Esophagus muscularis mucosa (tissue), 4 donors: ENCODE measurements around the gene HSPA4. TPM values are rescaled to one million over a fixed set of nuclear protein-coding genes. Genes with fewer than 3 reads are reported as not detected.

Experiments used
- DNase-seq: peaks from one replicate; pipeline ENCODE4 v3.0.0-alpha.2; 2017; ENCODE audit errors: extremely low spot score
- H3K27ac ChIP-seq, 4 donors: fragments of 200-600 bp; sonication (generic); replicated peaks in 1 of 4; 1 replicate in 3 of 4; 2 replicates in 1 of 4; pipeline ENCODE4 v1.5.1; 2016 to 2019; ENCODE audit warnings: mild to moderate bottlenecking in 1 of 4
- H3K27me3 ChIP-seq, 4 donors: fragments of 200-600 bp; sonication (generic); one replicate each; pipeline versions ENCODE4 v1.5.1 to v1.6.0; 2016 to 2019
- H3K36me3 ChIP-seq, 4 donors: fragments of 200-600 bp; sonication (generic); one replicate each; pipeline ENCODE4 v1.5.1; 2016 to 2019
- H3K4me1 ChIP-seq, 4 donors: fragments of 200-600 bp; sonication (generic); one replicate each; pipeline ENCODE4 v1.5.1; 2016 to 2019
- H3K4me3 ChIP-seq, 4 donors: fragments of 200-600 bp; sonication (generic); 1 replicate in 2 of 4; 2 replicates in 2 of 4; pipeline ENCODE4 v1.5.1; 2016 to 2019; ENCODE audit warnings: mild to moderate bottlenecking in 4 of 4, moderate library complexity in 1 of 4
- H3K9me3 ChIP-seq, 4 donors: fragments of 200-600 bp; sonication (generic); 1 replicate in 3 of 4; 2 replicates in 1 of 4; pipeline ENCODE4 v1.5.1; 2016 to 2019
- EP300 ChIP-seq: sonication (generic); formaldehyde crosslinking; IDR thresholded peaks from one replicate; pipeline ENCODE4 v1.6.1; 2017; ENCODE audit warnings: antibody characterized with exemption
- POLR2A ChIP-seq: fragments of 450-650 bp; IDR thresholded peaks from one replicate; pipeline ENCODE4 v1.6.1; 2017; ENCODE audit warnings: antibody characterized with exemption, moderate library complexity, mild to moderate bottlenecking, low read depth
- POLR2AphosphoS5 ChIP-seq, 2 donors: sonication (generic); formaldehyde crosslinking; IDR thresholded peaks; one replicate each; pipeline ENCODE4 v1.6.1; 2017; ENCODE audit warnings: antibody characterized with exemption in 2 of 2
- WGBS: methylation state at CpG from one replicate; pipeline ENCODE4 v1.1.5; 2018; 5-methylcytosine and 5-hydroxymethylcytosine counted together
- intact Hi-C: fragments of 100-400 bp; cut with DNase I; formaldehyde crosslinking; loops from one replicate; pipeline ENCODE4 v1.15.1; 2023
- total RNA-seq, 4 donors: library from RNA; depleted of rRNA; stranded (reverse); fragments of >200 nt; gene quantifications; one replicate each; pipeline versions ENCODE4 v1.1.0 to v1.2.1, GENCODE V29; 2016
- TF ChIP-seq, protein P1 (sequence below), 3 experiments: fragments of 200-600 bp in 2 of 3; fragments of 450-650 bp in 1 of 3; sonication (generic) in 2 of 3; IDR thresholded peaks; one replicate each; pipeline ENCODE4 v1.5.1; 2017 to 2019; ENCODE audit warnings: antibody characterized with exemption in 3 of 3, mild to moderate bottlenecking in 2 of 3, moderate library complexity in 1 of 3

The HSPA4 gene
- total RNA-seq, 4 donors from 2014 or later, result 54.1 to 65.2 (median 55.3) TPM

DNA sequence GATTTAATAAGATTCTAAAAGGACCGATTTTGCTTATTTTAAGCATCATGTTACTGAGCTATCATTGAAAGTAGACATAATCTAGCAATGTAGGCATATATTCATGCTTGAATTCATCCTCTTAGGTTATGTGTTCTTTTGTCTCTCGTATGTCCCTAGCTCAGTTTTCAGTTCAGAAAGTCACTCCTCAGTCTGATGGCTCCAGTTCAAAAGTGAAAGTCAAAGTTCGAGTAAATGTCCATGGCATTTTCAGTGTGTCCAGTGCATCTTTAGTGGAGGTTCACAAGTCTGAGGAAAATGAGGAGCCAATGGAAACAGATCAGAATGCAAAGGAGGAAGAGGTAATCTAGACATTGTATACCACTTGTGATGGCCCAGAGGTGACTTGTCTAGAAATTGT is 39.2 kb downstream of the HSPA4 start:
- intact Hi-C loops, result no loop called here
- Histone ChIP-seq H3K4me3 (no peak overlapping the region), H3K4me1 (no peaks in the 10 kb centered on the region), H3K9me3 (no peaks in the 10 kb centered on the region), H3K27me3 (no peaks in the 10 kb centered on the region), H3K36me3 (peaks cover 56 to 98% (median 80%) of the 10 kb centered on the region in 4 donors), H3K27ac (no peak overlapping the region)
- no peak for DNase-seq
- WGBS, result 85% methylated on average over 3 of the region's 3 CpGs
- TF ChIP-seq EP300 (no peak), POLR2AphosphoS5 (IDR thresholded peaks at IDR 0.05) (no peak), POLR2A (no peak)
- TF ChIP-seq, protein P1, sequence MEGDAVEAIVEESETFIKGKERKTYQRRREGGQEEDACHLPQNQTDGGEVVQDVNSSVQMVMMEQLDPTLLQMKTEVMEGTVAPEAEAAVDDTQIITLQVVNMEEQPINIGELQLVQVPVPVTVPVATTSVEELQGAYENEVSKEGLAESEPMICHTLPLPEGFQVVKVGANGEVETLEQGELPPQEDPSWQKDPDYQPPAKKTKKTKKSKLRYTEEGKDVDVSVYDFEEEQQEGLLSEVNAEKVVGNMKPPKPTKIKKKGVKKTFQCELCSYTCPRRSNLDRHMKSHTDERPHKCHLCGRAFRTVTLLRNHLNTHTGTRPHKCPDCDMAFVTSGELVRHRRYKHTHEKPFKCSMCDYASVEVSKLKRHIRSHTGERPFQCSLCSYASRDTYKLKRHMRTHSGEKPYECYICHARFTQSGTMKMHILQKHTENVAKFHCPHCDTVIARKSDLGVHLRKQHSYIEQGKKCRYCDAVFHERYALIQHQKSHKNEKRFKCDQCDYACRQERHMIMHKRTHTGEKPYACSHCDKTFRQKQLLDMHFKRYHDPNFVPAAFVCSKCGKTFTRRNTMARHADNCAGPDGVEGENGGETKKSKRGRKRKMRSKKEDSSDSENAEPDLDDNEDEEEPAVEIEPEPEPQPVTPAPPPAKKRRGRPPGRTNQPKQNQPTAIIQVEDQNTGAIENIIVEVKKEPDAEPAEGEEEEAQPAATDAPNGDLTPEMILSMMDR (IDR thresholded peaks at IDR 0.05), result no peak

DNA sequence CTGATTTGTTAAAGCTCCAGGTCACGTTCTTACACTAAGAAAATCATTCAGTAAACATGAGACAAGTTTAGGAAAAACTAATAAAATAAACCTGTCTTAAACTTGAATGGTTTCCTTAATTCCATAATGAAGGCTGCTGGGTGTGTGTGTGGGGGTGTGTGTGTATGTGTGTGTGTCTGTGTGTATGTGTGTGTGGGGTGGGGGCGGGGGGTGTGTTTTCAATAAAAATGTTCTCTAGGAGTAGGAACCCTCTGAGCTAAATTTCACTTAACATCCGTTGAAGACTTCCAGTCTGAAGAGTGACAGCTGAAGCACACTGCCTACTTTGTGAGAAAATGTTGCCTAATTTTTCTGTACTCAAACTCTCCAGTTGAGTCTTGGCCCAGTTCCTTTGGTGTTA is 54.5 kb downstream of the HSPA4 start:
- WGBS, result 67% methylated on average over 3 of the region's 3 CpGs
- Histone ChIP-seq H3K4me3 (no peak overlapping the region), H3K27ac (no peak overlapping the region), H3K9me3 (no peaks in the 10 kb centered on the region), H3K36me3 (peaks cover 18 to 43% (median 41%) of the 10 kb centered on the region in 4 donors), H3K27me3 (no peaks in the 10 kb centered on the region), H3K4me1 (peaks cover 0 to 15% (median 7%) of the 10 kb centered on the region in 4 donors)
- DNase-seq, result no peak
- TF ChIP-seq, protein P1 (IDR thresholded peaks at IDR 0.05), result no peak
- TF ChIP-seq EP300 (no peak), POLR2AphosphoS5 (IDR thresholded peaks at IDR 0.05) (no peak), POLR2A (no peak)
- intact Hi-C loops, result no loop called here

DNA sequence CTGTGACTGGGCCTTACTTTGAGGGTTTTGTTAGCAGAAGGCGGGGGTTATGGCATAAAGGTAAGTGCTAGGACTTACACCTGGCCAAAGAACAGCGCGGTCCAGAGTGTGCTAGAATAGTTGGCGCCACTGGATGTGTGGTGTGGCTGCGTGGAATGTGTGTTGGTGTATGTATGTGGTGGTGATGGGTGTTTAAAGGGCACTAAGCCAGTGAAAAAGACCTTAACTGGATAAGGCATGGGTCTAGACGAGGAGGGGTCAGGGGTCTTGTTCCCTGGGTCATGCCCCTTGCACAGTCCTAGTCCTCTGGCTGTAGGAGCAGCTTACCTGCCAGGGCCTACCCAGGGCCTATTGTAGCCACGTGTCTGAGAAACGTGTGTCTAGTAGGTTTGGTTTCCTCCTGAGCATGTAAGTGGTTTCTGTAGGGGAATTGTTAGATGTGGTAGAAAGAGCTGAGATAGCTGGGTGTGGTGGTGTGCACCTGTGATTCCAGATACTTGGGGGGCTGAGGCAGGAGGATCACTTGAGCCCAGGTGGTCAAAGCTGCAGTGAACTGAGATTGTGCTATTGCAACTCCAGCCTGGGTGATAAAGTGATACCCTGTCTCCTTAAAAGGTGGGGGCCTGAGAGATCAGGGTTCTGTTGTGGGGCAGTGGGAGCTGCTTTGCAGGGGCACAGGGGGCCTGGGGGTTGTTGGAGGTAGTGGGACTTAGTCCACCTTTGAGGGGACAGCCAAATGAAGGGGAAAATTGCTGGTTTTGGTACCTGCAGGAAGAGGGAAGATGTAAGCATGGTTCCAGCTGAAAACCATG is 55.2 kb downstream of the HSPA4 start:
- 89% methylated on average over 8 of the region's 8 CpGs for WGBS
- no peaks in the 10 kb centered on the region for H3K27me3 ChIP-seq
- DNase-seq, result no peak
- no peaks in the 10 kb centered on the region for H3K9me3 ChIP-seq
- intact Hi-C loops, result no loop called here
- TF ChIP-seq POLR2AphosphoS5 (IDR thresholded peaks at IDR 0.05), result no peak
- TF ChIP-seq, protein P1 (IDR thresholded peaks at IDR 0.05), result no peak
- TF ChIP-seq POLR2A, result no peak
- TF ChIP-seq EP300, result no peak
- peaks cover 0 to 17% (median 9%) of the 10 kb centered on the region in 4 donors for H3K4me1 ChIP-seq
- no peak overlapping the region for H3K27ac ChIP-seq
- no peak overlapping the region for H3K4me3 ChIP-seq
- H3K36me3 ChIP-seq, result peaks cover 14 to 36% (median 34%) of the 10 kb centered on the region in 4 donors

DNA sequence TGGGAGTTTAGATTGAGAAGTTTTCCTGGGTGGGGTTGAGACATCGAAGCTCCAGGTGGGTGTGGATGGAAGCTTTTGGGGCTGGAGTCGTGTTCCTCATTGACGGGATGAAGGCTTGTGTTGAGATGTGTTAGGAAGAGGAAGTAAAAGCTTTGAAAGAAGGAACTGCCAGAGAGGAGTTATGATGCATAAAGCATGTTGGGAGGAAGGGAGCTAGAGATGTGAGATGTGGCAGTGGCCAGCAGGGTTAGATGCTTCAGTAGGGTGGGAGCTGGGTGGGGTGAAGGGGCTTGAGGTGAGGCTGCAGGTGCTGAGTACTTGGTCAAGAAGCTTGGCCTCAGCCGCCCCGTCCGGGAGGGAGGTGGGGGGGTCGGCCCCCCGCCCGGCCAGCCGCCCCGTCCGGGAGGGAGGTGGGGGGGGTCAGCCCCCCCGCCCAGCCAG is 56.7 kb downstream of the HSPA4 start:
- no peak overlapping the region for H3K27ac ChIP-seq
- H3K4me3 ChIP-seq, result no peak overlapping the region
- no peaks in the 10 kb centered on the region for H3K27me3 ChIP-seq
- no peaks in the 10 kb centered on the region for H3K9me3 ChIP-seq
- peaks cover 0 to 17% (median 9%) of the 10 kb centered on the region in 4 donors for H3K4me1 ChIP-seq
- peaks cover 13 to 23% (median 20%) of the 10 kb centered on the region in 4 donors for H3K36me3 ChIP-seq
- 65% methylated on average over 5 of the region's 13 CpGs for WGBS
- TF ChIP-seq EP300, result no peak
- no peak for TF ChIP-seq POLR2AphosphoS5 (IDR thresholded peaks at IDR 0.05)
- TF ChIP-seq POLR2A, result no peak
- TF ChIP-seq, protein P1 (IDR thresholded peaks at IDR 0.05), result no peak
- DNase-seq, result no peak
- intact Hi-C loops, result no loop called here
